Measurements from ENCODE around the gene KLHDC7B.
"Not testable (repeated sequence)": the region's sequence is repeated elsewhere in the genome, so short reads cannot be mapped to it uniquely, and the experiment has no call there.

KLHDC7B gene

DNA sequence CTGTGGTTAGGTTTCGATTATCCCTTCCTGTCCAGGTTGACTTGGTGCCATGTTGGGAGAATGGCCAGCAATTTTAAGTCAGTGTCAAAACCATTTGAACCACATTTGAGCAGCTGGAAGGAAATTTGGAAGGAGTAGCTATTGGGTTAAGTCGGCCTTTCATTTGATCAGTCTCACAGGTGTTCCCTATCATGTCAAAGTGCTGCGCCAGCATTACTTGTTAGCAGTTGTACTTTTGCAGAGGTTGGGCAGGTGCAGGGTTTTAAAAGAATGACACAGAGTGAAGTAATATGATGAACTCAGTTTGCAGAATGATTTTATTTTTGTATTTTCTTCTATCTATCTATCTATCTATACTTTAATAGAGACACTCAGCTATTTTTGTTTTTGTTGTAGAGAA, 9.5 kb upstream of the KLHDC7B start:
- TF ChIP-seq, protein P1, sequence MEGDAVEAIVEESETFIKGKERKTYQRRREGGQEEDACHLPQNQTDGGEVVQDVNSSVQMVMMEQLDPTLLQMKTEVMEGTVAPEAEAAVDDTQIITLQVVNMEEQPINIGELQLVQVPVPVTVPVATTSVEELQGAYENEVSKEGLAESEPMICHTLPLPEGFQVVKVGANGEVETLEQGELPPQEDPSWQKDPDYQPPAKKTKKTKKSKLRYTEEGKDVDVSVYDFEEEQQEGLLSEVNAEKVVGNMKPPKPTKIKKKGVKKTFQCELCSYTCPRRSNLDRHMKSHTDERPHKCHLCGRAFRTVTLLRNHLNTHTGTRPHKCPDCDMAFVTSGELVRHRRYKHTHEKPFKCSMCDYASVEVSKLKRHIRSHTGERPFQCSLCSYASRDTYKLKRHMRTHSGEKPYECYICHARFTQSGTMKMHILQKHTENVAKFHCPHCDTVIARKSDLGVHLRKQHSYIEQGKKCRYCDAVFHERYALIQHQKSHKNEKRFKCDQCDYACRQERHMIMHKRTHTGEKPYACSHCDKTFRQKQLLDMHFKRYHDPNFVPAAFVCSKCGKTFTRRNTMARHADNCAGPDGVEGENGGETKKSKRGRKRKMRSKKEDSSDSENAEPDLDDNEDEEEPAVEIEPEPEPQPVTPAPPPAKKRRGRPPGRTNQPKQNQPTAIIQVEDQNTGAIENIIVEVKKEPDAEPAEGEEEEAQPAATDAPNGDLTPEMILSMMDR (IDR thresholded peaks at IDR 0.05; ENCODE audit: low read depth, low read length, missing control alignments): no peak
- DNase-seq (ENCODE audit: low read depth): no peak

DNA sequence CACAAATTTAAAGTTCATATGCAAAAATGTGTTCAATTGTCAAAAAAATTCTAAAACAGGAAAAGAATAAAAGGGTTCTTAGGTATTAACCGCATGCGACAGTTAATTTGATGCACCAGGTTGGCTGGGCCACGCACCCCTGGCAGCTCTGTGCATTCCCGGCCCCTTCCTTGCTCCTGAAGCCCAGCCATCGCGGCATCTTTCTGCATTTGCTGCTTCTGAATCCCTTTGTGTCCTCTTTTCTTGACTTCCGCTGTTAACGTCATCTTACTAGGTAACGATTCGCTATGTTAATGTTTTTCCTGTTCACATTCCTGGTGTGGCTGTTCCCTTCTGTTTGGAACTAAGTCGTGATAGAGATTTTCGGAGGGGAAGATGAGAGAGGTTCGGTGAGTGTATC, 7.9 kb upstream of the KLHDC7B start:
- no peak overlapping the region for H3K4me3 ChIP-seq (ENCODE audit: low read depth, low read length)
- TF ChIP-seq, protein P1 (IDR thresholded peaks at IDR 0.05; ENCODE audit: low read depth, low read length, missing control alignments): no peak
- no peak for DNase-seq (ENCODE audit: low read depth)

More for the DNA sequence above, 9.5 kb upstream of the KLHDC7B start:
- H3K4me3 ChIP-seq (ENCODE audit: low read depth, low read length): no peak overlapping the region

DNA sequence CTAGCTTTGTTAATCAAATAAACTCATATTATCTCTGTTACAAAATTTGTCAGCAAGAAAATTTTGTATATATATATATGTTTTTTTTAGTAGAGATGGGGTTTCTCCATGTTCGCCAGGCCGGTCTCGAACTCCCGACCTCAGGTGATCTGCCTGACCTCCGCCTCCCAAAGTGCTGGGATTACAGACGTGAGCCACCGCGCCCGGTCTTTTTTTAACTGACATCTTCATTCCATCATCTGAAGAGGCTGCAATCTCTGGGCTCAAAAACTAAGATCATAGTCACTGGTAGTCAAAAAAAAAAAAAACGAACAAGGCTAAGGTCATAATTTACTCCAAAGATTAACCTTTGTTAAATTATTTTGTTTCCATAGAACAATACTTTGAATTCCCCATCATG, 5.3 kb upstream of the KLHDC7B start:
- DNase-seq (ENCODE audit: low read depth): no peak
- TF ChIP-seq, protein P1 (IDR thresholded peaks at IDR 0.05; ENCODE audit: low read depth, low read length, missing control alignments): no peak
- no peak overlapping the region for H3K4me3 ChIP-seq (ENCODE audit: low read depth, low read length)

DNA sequence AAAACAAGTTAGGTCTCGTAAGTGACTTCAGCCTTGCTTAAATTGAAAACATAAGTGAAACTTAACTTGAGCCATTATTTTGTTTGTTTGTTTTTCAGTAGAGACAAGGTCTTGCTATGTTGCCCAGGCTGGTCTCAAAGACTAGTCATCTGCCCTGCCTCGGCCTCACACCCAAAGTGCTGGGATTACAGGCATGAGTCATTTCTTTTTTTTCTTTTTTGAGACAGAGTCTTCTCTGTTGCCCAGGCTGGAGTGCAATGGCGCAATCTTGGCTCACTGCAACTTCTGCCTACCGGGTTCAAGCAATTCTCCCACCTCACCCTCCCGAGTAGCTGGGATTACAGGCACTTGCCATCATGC, 4.1 kb upstream of the KLHDC7B start:
- DNase-seq (ENCODE audit: low read depth): not testable (repeated sequence)
- H3K4me3 ChIP-seq (ENCODE audit: low read depth, low read length): peak overlapping the region; percentile 44

DNA sequence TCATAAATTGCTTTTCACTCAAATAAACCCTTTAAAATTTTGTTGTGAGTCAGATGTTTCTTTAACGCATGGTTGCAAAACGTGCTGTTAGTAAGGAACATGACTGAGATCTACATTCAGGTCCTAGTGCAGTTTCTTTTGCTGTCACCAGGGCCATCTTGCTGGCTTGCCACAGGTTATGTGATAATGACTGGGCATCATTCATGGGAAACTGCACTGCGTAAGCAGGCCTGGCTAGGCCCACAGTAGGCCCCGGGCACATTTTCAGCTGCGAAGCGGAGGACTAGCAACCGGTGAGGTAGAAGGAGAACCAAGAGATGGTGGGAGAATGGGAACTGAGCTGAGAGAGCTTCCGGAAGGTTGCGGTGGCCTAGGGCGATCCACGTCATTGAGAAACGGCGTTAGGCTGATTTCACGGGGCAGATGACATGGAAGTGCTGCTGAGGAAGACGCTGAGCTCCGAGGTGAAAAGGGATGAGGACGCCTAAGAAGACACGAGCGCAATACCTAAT, 3.2 kb upstream of the KLHDC7B start:
- H3K4me3 ChIP-seq (ENCODE audit: low read depth, low read length): peak overlapping the region; percentile 44
- DNase-seq (ENCODE audit: low read depth): peak; percentile 89
- TF ChIP-seq, protein P1 (IDR thresholded peaks at IDR 0.05; ENCODE audit: low read depth, low read length, missing control alignments): peak; percentile 37

DNA sequence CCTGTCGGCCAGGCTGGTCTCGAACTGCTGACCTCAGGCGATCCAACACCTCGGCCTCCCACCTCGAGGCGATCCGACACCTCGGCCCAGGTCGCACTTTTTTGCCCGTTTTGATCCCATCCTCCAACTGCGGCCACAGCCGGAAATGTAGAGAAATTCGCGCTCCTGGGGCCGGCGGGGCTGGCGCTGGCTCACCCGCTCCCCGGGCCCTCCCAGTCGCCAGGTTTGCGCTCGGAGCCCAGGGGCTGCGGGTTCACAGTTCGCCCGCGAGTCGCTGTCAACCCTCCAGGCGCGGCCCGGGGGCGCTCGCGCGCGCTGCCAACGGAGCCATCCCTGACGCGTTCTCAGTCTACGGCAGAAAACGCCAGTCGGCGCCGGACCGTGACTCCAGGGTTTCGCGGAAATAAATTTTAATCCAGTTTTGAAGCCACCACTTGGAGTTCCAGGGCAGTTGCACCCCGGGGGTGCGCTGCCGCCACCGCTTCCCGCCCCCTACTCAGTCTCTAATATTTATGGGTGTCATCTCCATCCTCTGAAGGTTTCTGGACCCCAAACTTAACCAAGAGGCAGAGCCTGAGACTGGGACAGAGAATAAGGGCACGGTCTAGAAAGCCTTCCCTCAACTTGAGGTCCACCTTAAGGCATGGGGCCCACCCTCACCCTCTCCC, 1.5 kb upstream of the KLHDC7B start:
- DNase-seq (ENCODE audit: low read depth): no peak

DNA sequence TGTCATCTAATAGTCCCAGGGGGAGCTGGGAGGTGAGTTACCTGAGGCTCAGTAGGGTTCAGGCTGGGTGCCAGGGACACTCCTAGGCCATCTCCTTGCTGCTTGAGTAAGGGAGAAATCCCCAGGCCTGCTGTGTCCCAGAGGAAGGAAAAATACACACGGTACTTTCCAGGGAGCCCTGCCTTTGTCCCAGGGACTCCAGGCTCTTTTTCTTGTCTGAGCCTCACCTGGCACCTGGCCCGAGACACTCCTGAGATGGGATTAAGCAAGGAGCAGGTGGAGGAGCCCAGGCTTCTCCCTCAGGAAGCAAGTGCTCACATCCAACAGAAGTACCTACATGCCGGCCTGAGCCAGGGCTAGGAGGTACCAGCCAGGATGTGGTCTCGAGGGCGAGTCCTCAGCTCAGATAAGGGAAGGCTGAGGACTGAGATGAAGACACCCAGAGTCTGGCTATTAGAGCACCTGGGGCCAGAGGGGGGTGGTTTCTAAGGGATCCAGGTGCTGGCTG, 899 bp upstream of the KLHDC7B start:
- H3K4me3 ChIP-seq (ENCODE audit: low read depth, low read length): no peak overlapping the region
- TF ChIP-seq, protein P1 (IDR thresholded peaks at IDR 0.05; ENCODE audit: low read depth, low read length, missing control alignments): no peak
- no peak for DNase-seq (ENCODE audit: low read depth)

More for the DNA sequence above, 1.5 kb upstream of the KLHDC7B start:
- TF ChIP-seq, protein P1 (IDR thresholded peaks at IDR 0.05; ENCODE audit: low read depth, low read length, missing control alignments): peak; percentile 68
- no peak overlapping the region for H3K4me3 ChIP-seq (ENCODE audit: low read depth, low read length)
